ENCODE measurements around the gene PCDHGC5.
A peak's percentile ranks its signal among the peaks of the same experiment; 100 is the strongest.

PCDHGC5 gene

DNA sequence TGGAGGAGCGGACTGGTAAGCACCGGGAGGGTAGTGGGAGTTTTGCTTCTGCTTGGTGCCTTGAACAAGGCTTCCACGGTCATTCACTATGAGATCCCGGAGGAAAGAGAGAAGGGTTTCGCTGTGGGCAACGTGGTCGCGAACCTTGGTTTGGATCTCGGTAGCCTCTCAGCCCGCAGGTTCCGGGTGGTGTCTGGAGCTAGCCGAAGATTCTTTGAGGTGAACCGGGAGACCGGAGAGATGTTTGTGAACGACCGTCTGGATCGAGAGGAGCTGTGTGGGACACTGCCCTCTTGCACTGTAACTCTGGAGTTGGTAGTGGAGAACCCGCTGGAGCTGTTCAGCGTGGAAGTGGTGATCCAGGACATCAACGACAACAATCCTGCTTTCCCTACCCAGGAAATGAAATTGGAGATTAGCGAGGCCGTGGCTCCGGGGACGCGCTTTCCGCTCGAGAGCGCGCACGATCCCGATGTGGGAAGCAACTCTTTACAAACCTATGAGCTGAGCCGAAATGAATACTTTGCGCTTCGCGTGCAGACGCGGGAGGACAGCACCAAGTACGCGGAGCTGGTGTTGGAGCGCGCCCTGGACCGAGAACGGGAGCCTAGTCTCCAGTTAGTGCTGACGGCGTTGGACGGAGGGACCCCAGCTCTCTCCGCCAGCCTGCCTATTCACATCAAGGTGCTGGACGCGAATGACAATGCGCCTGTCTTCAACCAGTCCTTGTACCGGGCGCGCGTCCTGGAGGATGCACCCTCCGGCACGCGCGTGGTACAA is 12.6 kb upstream of the PCDHGC5 start:
- DNase-seq (ENCODE audit: low read depth) = peak; percentile 56
- in situ Hi-C loops (cut with HindIII; ENCODE audit: low sequenced_read_pairs) = no loop called here
- peak overlapping the region; percentile 60 for H3K4me3 ChIP-seq (ENCODE audit: low read depth, low read length)
- no peak for TF ChIP-seq CTCF (IDR thresholded peaks at IDR 0.05; ENCODE audit: low read depth, low read length, missing control alignments)

DNA sequence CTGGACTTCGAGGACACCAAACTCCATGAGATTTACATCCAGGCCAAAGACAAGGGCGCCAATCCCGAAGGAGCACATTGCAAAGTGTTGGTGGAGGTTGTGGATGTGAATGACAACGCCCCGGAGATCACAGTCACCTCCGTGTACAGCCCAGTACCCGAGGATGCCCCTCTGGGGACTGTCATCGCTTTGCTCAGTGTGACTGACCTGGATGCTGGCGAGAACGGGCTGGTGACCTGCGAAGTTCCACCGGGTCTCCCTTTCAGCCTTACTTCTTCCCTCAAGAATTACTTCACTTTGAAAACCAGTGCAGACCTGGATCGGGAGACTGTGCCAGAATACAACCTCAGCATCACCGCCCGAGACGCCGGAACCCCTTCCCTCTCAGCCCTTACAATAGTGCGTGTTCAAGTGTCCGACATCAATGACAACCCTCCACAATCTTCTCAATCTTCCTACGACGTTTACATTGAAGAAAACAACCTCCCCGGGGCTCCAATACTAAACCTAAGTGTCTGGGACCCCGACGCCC is 11.8 kb upstream of the PCDHGC5 start:
- in situ Hi-C loops (cut with HindIII; ENCODE audit: low sequenced_read_pairs) = no loop called here
- no peak for DNase-seq (ENCODE audit: low read depth)
- peak overlapping the region; percentile 60 for H3K4me3 ChIP-seq (ENCODE audit: low read depth, low read length)
- TF ChIP-seq CTCF (IDR thresholded peaks at IDR 0.05; ENCODE audit: low read depth, low read length, missing control alignments) = no peak

- in situ Hi-C loops (cut with HindIII; ENCODE audit: low sequenced_read_pairs) = no loop called here
- peak overlapping the region; percentile 60 for H3K4me3 ChIP-seq (ENCODE audit: low read depth, low read length)
- no peak for TF ChIP-seq CTCF (IDR thresholded peaks at IDR 0.05; ENCODE audit: low read depth, low read length, missing control alignments)
- DNase-seq (ENCODE audit: low read depth) = no peak
Observed at GRCh38 chr5:141477815-141478214, 11.1 kb upstream of the PCDHGC5 start.

GRCh38 chr5:141478321-141478945 is 10.4 kb upstream of the PCDHGC5 start:
- in situ Hi-C loops (cut with HindIII; ENCODE audit: low sequenced_read_pairs) = no loop called here
- no peak for DNase-seq (ENCODE audit: low read depth)
- H3K4me3 ChIP-seq (ENCODE audit: low read depth, low read length) = peak overlapping the region; percentile 60
- peak; percentile 52 for TF ChIP-seq CTCF (IDR thresholded peaks at IDR 0.05; ENCODE audit: low read depth, low read length, missing control alignments)

GRCh38 chr5:141479776-141480175 is 9.1 kb upstream of the PCDHGC5 start:
- no peak for TF ChIP-seq CTCF (IDR thresholded peaks at IDR 0.05; ENCODE audit: low read depth, low read length, missing control alignments)
- H3K4me3 ChIP-seq (ENCODE audit: low read depth, low read length) = peak overlapping the region; percentile 27
- no peak for DNase-seq (ENCODE audit: low read depth)
- in situ Hi-C loops (cut with HindIII; ENCODE audit: low sequenced_read_pairs) = loop anchor here (5.0 kb wide), 1 partner anchor 38 kb away; no protein-coding TSS in a partner anchor

DNA sequence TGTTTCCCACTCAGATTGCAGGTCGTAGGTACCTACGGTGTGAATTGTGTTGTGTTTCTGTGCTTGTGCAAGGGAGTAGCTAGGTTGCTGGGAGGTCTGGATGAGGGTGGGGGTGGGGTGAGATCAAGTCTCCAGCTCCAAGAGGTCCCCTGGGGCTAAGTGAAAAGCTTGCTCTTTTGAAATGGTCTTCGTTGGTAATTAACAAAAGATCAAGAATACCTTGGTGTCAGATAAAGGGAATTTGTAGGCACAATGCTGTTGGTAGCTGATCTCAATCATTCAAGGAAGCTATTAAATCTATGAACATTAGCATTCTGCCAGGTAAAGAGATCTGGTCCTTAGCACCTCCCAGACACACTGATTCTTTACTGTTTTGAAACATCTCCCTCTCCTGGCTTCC is 5.0 kb upstream of the PCDHGC5 start:
- peak overlapping the region; percentile 32 for H3K4me3 ChIP-seq (ENCODE audit: low read depth, low read length)
- in situ Hi-C loops (cut with HindIII; ENCODE audit: low sequenced_read_pairs) = loop anchor here (5.0 kb wide), 1 partner anchor 33 kb away; no protein-coding TSS in a partner anchor
- no peak for TF ChIP-seq CTCF (IDR thresholded peaks at IDR 0.05; ENCODE audit: low read depth, low read length, missing control alignments)
- DNase-seq (ENCODE audit: low read depth) = no peak

All from astrocyte of the cerebellum (primary cell).